HEK293 (cell line): Measurements from ENCODE around the gene ARHGAP27.
"Not testable (repeated sequence)": the region's sequence is repeated elsewhere in the genome, so short reads cannot be mapped to it uniquely, and the experiment has no call there.

Experiments
- CTCF ChIA-PET: fragments of 350-600 bp; formaldehyde crosslinking; extraction: SDS; loops from one replicate; lab custom pipeline; 2021; ENCODE audit warnings: antibody characterized with exemption; lab: Yijun Ruan, JAX
- POLR2A ChIA-PET: fragments of 300-600 bp; formaldehyde crosslinking; extraction: SDS; loops from one replicate; lab custom pipeline; 2020; ENCODE audit warnings: antibody characterized with exemption, inconsistent platforms; lab: Yijun Ruan, JAX
- H3K27ac ChIP-seq: fragments of 200-500 bp; sonication (Bioruptor generic); 2 replicates; pipeline ENCODE4 v1.5.1; 2014; ENCODE audit warnings: low read depth, low read length, control low read depth, inconsistent platforms; ENCODE audit errors: extremely low read depth
- H3K36me3 ChIP-seq, 2 experiments: fragments of 200-500 bp in 1 of 2; sonication (Bioruptor generic) in 1 of 2; 1 replicate in 1 of 2; 2 replicates in 1 of 2; pipeline ENCODE4 v1.5.1; 2014 to 2017; ENCODE audit warnings: inconsistent platforms in 2 of 2, low read length in 2 of 2; ENCODE audit not compliant: control insufficient read depth in 2 of 2, insufficient read depth in 1 of 2
- H3K4me1 ChIP-seq: fragments of 200-500 bp; sonication (Bioruptor generic); 2 replicates; pipeline ENCODE4 v1.5.1; 2014; ENCODE audit warnings: mild to moderate bottlenecking, low read length, inconsistent platforms; ENCODE audit not compliant: control insufficient read depth, insufficient read depth
- H3K4me3 ChIP-seq: 2 replicates; pipeline ENCODE4 v1.5.1; 2011; ENCODE audit warnings: low read depth, mild to moderate bottlenecking, control low read depth, low read length, moderate library complexity
- H3K9me3 ChIP-seq: fragments of 200-500 bp; sonication (Bioruptor generic); 2 replicates; pipeline ENCODE4 v1.5.1; 2014; ENCODE audit warnings: low read depth, low read length, inconsistent platforms; ENCODE audit not compliant: control insufficient read depth, insufficient read depth
- EGR2 ChIP-seq: fragments of 450-650 bp; formaldehyde crosslinking; IDR thresholded peaks from 2 replicates; pipeline ENCODE4 v1.5.1; 2016; ENCODE audit warnings: low read depth, missing biosample characterization, missing genetic modification characterization
- HIC1 ChIP-seq: fragments of 450-650 bp; formaldehyde crosslinking; IDR thresholded peaks from 2 replicates; pipeline ENCODE4 v1.5.1; 2016; ENCODE audit warnings: missing biosample characterization, missing genetic modification characterization
- SP2 ChIP-seq: fragments of 450-650 bp; formaldehyde crosslinking; IDR thresholded peaks from 2 replicates; pipeline ENCODE4 v1.5.1; 2016; ENCODE audit warnings: missing biosample characterization, missing genetic modification characterization
- ZBTB48 ChIP-seq: fragments of 450-650 bp; formaldehyde crosslinking; IDR thresholded peaks from 2 replicates; pipeline ENCODE4 v1.5.1; 2016; ENCODE audit warnings: missing biosample characterization, missing genetic modification characterization
- ZEB2 ChIP-seq: fragments of 450-650 bp; formaldehyde crosslinking; IDR thresholded peaks from 2 replicates; pipeline ENCODE4 v1.5.1; 2016; ENCODE audit warnings: missing biosample characterization, missing genetic modification characterization
- ZFHX2 ChIP-seq: fragments of 450-650 bp; formaldehyde crosslinking; conservative IDR thresholded peaks from 2 replicates; pipeline ENCODE4 v1.5.1; 2016; ENCODE audit warnings: missing biosample characterization, missing genetic modification characterization
- ZFP37 ChIP-seq: fragments of 450-650 bp; formaldehyde crosslinking; IDR thresholded peaks from 2 replicates; pipeline ENCODE4 v1.5.1; 2016; ENCODE audit warnings: missing biosample characterization, missing genetic modification characterization
- ZNF398 ChIP-seq: fragments of 450-650 bp; formaldehyde crosslinking; IDR thresholded peaks from 2 replicates; pipeline ENCODE4 v1.5.1; 2017; ENCODE audit warnings: missing biosample characterization, missing genetic modification characterization
- ZNF623 ChIP-seq: fragments of 450-650 bp; formaldehyde crosslinking; IDR thresholded peaks from 2 replicates; pipeline ENCODE4 v1.5.1; 2016; ENCODE audit warnings: missing biosample characterization, missing genetic modification characterization
- ZXDB ChIP-seq: fragments of 450-650 bp; formaldehyde crosslinking; IDR thresholded peaks from 2 replicates; pipeline ENCODE4 v1.5.1; 2016; ENCODE audit warnings: missing biosample characterization, missing genetic modification characterization

Gene ARHGAP27

GRCh38 chr17:45451131-45451530 is 18.5 kb upstream of the ARHGAP27 start:
- no peak for TF ChIP-seq ZNF623 (tag by site-specific recombination)
- no peak for TF ChIP-seq ZNF398 (tag by site-specific recombination)
- TF ChIP-seq ZFP37 (tag by site-specific recombination): no peak
- TF ChIP-seq ZBTB48 (tag by site-specific recombination): no peak
- TF ChIP-seq ZXDB (tag by site-specific recombination): no peak
- no peak for TF ChIP-seq SP2 (tag by site-specific recombination)
- TF ChIP-seq, all 188 proteins: peak for 0
- ChIA-PET CTCF (interaction anchor here (0.6 to 0.7 kb wide), 2 partner anchors 11 to 185 kb away, joined by 3 to 4 read pairs; no protein-coding TSS in a partner anchor), POLR2A (no interaction called here)
- Histone ChIP-seq H3K36me3 (peaks cover 0 to 11% of the 10 kb centered on the region in 2 experiments; a peak in 2 of 3 replicates), H3K9me3 (no peaks in the 10 kb centered on the region), H3K4me3 (no peak overlapping the region), H3K27ac (no peak overlapping the region), H3K4me1 (no peaks in the 10 kb centered on the region)

GRCh38 chr17:45449708-45450329 is 17.1 kb upstream of the ARHGAP27 start:
- CTCF ChIA-PET, H3K4me1 ChIP-seq, POLR2A ChIA-PET, H3K9me3 ChIP-seq, H3K27ac ChIP-seq, H3K4me3 ChIP-seq: not testable (repeated sequence)
- peaks cover 0 to 17% of the 10 kb centered on the region in 2 experiments; a peak in 2 of 3 replicates for H3K36me3 ChIP-seq
- peak; percentile 97 for TF ChIP-seq ZEB2 (tag by site-specific recombination)

- POLR2A ChIA-PET, H3K27ac ChIP-seq, H3K9me3 ChIP-seq, H3K4me3 ChIP-seq, CTCF ChIA-PET, H3K4me1 ChIP-seq: not testable (repeated sequence)
- TF ChIP-seq EGR2 (tag by site-specific recombination): peak; percentile 70; the same call in 1 of the 2 replicates
- TF ChIP-seq HIC1 (tag by site-specific recombination): peak; percentile 31; the same call in 1 of the 2 replicates
- peak; percentile 11; the same call in 1 of the 2 replicates for TF ChIP-seq ZFHX2 (tag by site-specific recombination)
- peaks cover 0 to 18% of the 10 kb centered on the region in 2 experiments; a peak in 2 of 3 replicates for H3K36me3 ChIP-seq
Measured at GRCh38 chr17:45449260-45449659, 16.6 kb upstream of the ARHGAP27 start.

GRCh38 chr17:45448483-45448882 is 15.8 kb upstream of the ARHGAP27 start:
- POLR2A ChIA-PET, H3K4me3 ChIP-seq, H3K4me1 ChIP-seq, H3K27ac ChIP-seq, H3K9me3 ChIP-seq, CTCF ChIA-PET: not testable (repeated sequence)
- H3K36me3 ChIP-seq: peaks cover 0 to 18% of the 10 kb centered on the region in 2 experiments; a peak in 2 of 3 replicates

GRCh38 chr17:45448066-45448465 is 15.4 kb upstream of the ARHGAP27 start:
- POLR2A ChIA-PET, H3K27ac ChIP-seq: not testable (repeated sequence)

GRCh38 chr17:45447650-45448049 is 15.0 kb upstream of the ARHGAP27 start:
- POLR2A ChIA-PET, CTCF ChIA-PET, H3K9me3 ChIP-seq, H3K4me3 ChIP-seq, H3K27ac ChIP-seq, H3K4me1 ChIP-seq: not testable (repeated sequence)
- peaks cover 0 to 18% of the 10 kb centered on the region in 2 experiments; a peak in 2 of 3 replicates for H3K36me3 ChIP-seq

More at GRCh38 chr17:45448066-45448465, 15.4 kb upstream of the ARHGAP27 start:
- CTCF ChIA-PET, H3K9me3 ChIP-seq, H3K4me3 ChIP-seq, H3K4me1 ChIP-seq: not testable (repeated sequence)
- peaks cover 0 to 18% of the 10 kb centered on the region in 2 experiments; a peak in 2 of 3 replicates for H3K36me3 ChIP-seq

- H3K9me3 ChIP-seq, CTCF ChIA-PET, POLR2A ChIA-PET, H3K4me3 ChIP-seq, H3K27ac ChIP-seq, H3K4me1 ChIP-seq: not testable (repeated sequence)
- H3K36me3 ChIP-seq: peaks cover 0 to 18% of the 10 kb centered on the region in 2 experiments; a peak in 2 of 3 replicates
Measured at GRCh38 chr17:45446872-45447625, 14.4 kb upstream of the ARHGAP27 start.
